ENCODE data around the gene DNAH14.

DNAH14 gene

GRCh38 chr1:224958490-224958889 lies 29.0 kb downstream of the DNAH14 start:
- TF ChIP-seq CTCF (IDR thresholded peaks at IDR 0.05) = no peak

GRCh38 chr1:224959115-224959514 lies 29.6 kb downstream of the DNAH14 start:
- no peak for TF ChIP-seq CTCF (IDR thresholded peaks at IDR 0.05)

GRCh38 chr1:224959656-224960055 lies 30.2 kb downstream of the DNAH14 start:
- TF ChIP-seq CTCF (IDR thresholded peaks at IDR 0.05) = no peak

- TF ChIP-seq CTCF (IDR thresholded peaks at IDR 0.05) = no peak
These were observed 50.7 kb downstream of the DNAH14 start for GRCh38 chr1:224980181-224980580.

- no peak for TF ChIP-seq CTCF (IDR thresholded peaks at IDR 0.05)
These were observed 58.6 kb downstream of the DNAH14 start for GRCh38 chr1:224988042-224988441.

- TF ChIP-seq CTCF (IDR thresholded peaks at IDR 0.05) = no peak
These were observed 60.1 kb downstream of the DNAH14 start for GRCh38 chr1:224989615-224990014.

GRCh38 chr1:224995602-224996001 lies 66.1 kb downstream of the DNAH14 start:
- TF ChIP-seq CTCF (IDR thresholded peaks at IDR 0.05) = no peak

GRCh38 chr1:224996266-224996665 lies 66.8 kb downstream of the DNAH14 start:
- TF ChIP-seq CTCF (IDR thresholded peaks at IDR 0.05) = no peak
